Liver (tissue), 2 donors: ENCODE data around the gene ARHGAP36.

Source experiments
- TF ChIP-seq, protein P1 (sequence below): fragments of 150-350 bp; IDR thresholded peaks from 2 replicates; pipeline ENCODE4 v1.5.1; 2017; ENCODE audit warnings: improper control_type of control experiment, low read depth, low read length; ENCODE audit not compliant: missing input control
- TF ChIP-seq, protein P2 (sequence below): IDR thresholded peaks from 2 replicates; pipeline ENCODE4 v1.6.1; 2016; ENCODE audit warnings: antibody characterized with exemption, mild to moderate bottlenecking
- donor health status: healthy.

DNA sequence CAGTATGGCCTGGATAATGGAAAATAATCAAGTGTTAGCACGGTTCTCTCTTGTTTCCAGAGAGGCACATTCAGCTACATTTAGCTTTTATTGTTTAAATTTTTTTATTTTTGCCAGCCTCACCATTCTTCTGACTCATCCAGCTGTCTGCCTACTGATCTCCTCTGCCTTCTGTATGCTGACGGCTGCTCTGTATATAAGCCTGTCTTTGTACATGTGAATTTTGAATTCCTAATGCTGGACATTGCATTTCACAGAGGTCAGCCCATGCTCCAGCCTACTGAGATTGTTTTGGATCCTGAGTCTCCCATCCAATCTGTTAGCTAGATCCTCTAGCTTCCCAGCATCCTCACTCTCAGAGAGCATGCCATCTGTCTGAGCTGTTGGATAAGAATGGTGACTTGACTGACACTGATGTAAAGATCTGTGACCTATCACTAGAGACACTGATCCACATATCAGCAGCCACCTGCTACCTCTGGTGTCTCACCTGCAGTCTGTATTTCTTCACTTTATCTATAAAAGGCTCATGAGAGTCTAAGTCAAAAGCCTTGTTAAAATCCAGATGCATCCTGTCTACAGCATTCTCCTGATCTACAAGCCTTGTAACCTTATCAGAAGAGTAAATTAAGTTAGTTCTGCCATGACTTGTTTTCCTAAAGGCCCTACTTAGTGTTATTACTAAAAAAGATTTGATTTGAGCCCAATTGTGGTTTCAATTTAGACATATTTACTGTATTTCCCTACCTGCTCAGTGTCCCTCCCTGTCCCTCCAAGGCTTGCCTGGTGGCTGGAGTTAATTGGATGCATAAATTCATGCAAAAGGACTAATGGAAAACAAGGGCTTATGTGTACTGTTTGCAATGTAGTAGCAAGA lies 25.6 kb upstream of the ARHGAP36 start:
- TF ChIP-seq, protein P1, sequence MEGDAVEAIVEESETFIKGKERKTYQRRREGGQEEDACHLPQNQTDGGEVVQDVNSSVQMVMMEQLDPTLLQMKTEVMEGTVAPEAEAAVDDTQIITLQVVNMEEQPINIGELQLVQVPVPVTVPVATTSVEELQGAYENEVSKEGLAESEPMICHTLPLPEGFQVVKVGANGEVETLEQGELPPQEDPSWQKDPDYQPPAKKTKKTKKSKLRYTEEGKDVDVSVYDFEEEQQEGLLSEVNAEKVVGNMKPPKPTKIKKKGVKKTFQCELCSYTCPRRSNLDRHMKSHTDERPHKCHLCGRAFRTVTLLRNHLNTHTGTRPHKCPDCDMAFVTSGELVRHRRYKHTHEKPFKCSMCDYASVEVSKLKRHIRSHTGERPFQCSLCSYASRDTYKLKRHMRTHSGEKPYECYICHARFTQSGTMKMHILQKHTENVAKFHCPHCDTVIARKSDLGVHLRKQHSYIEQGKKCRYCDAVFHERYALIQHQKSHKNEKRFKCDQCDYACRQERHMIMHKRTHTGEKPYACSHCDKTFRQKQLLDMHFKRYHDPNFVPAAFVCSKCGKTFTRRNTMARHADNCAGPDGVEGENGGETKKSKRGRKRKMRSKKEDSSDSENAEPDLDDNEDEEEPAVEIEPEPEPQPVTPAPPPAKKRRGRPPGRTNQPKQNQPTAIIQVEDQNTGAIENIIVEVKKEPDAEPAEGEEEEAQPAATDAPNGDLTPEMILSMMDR, result no peak
- TF ChIP-seq, protein P2, sequence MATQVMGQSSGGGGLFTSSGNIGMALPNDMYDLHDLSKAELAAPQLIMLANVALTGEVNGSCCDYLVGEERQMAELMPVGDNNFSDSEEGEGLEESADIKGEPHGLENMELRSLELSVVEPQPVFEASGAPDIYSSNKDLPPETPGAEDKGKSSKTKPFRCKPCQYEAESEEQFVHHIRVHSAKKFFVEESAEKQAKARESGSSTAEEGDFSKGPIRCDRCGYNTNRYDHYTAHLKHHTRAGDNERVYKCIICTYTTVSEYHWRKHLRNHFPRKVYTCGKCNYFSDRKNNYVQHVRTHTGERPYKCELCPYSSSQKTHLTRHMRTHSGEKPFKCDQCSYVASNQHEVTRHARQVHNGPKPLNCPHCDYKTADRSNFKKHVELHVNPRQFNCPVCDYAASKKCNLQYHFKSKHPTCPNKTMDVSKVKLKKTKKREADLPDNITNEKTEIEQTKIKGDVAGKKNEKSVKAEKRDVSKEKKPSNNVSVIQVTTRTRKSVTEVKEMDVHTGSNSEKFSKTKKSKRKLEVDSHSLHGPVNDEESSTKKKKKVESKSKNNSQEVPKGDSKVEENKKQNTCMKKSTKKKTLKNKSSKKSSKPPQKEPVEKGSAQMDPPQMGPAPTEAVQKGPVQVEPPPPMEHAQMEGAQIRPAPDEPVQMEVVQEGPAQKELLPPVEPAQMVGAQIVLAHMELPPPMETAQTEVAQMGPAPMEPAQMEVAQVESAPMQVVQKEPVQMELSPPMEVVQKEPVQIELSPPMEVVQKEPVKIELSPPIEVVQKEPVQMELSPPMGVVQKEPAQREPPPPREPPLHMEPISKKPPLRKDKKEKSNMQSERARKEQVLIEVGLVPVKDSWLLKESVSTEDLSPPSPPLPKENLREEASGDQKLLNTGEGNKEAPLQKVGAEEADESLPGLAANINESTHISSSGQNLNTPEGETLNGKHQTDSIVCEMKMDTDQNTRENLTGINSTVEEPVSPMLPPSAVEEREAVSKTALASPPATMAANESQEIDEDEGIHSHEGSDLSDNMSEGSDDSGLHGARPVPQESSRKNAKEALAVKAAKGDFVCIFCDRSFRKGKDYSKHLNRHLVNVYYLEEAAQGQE, result no peak
